A549 (cell line): ENCODE results near the gene SERPINE1. TPM values are rescaled to one million over a fixed set of nuclear protein-coding genes. Genes with fewer than 3 reads are reported as not detected.

Experiments used
- ATAC-seq, 2 experiments: fragments of 200-7000 bp in 1 of 2; fragments of >200 bp in 1 of 2; cut with Nextera tagmentation in 1 of 2; cut with Tn5 transposase in 1 of 2; 3 replicates each; pipeline versions ENCODE4 v1.8.0 to v1.9.1; 2018 to 2020; ENCODE audit warnings: mild to moderate bottlenecking in 1 of 2, moderate library complexity in 1 of 2
- CTCF ChIA-PET: fragments of 300-600 bp; sonication (Branson Sonifier 250); formaldehyde crosslinking; extraction: SDS; loops from one replicate; lab custom pipeline; 2021; ENCODE audit warnings: antibody characterized with exemption, inconsistent platforms; lab: Yijun Ruan, JAX
- POLR2A ChIA-PET: fragments of 350-600 bp; formaldehyde crosslinking; extraction: SDS; loops from one replicate; lab custom pipeline; 2021; ENCODE audit warnings: antibody characterized with exemption, inconsistent platforms; lab: Yijun Ruan, JAX
- DNase-seq, 2 experiments: peaks; one replicate each; pipeline versions ENCODE4 v3.0.0 to v3.0.0-alpha.2; 2011 to 2016; ENCODE audit warnings: low read depth in 1 of 2, low spot score in 1 of 2
- FAIRE-seq: peaks from 2 replicates; lab custom pipeline; 2011; peaks lifted over from hg19 to GRCh38; lab: Jason Lieb, UNC
- H3K27ac ChIP-seq, 2 experiments: fragments of >200 bp; sonication (Bioruptor Twin); formaldehyde crosslinking; 3 replicates each; pipeline ENCODE4 v1.5.1; 2016 to 2017
- H3K4me1 ChIP-seq: fragments of >200 bp; sonication (Bioruptor Twin); formaldehyde crosslinking; 3 replicates; pipeline ENCODE4 v1.6.1; 2016
- H3K4me2 ChIP-seq: fragments of >200 bp; sonication (Bioruptor Twin); formaldehyde crosslinking; 3 replicates; pipeline ENCODE4 v1.6.1; 2016
- H3K4me3 ChIP-seq: fragments of >200 bp; sonication (Bioruptor Twin); formaldehyde crosslinking; 3 replicates; pipeline ENCODE4 v1.5.1; 2016
- H3K9me3 ChIP-seq: fragments of >200 bp; sonication (Bioruptor Twin); formaldehyde crosslinking; 3 replicates; pipeline ENCODE4 v1.6.1; 2016
- BHLHE40 ChIP-seq: IDR thresholded peaks from 2 replicates; pipeline ENCODE4 v1.6.1; 2012; ENCODE audit warnings: low read depth, low read length, inconsistent platforms
- CHD2 ChIP-seq: fragments of 150-350 bp; IDR thresholded peaks from 2 replicates; pipeline ENCODE4 v1.6.1; 2014; ENCODE audit warnings: low read length; ENCODE audit not compliant: partially characterized antibody
- JUN ChIP-seq, 2 experiments: fragments of >200 bp; sonication (Bioruptor Twin); formaldehyde crosslinking; IDR thresholded peaks; 2 replicates in 1 of 2; 3 replicates in 1 of 2; pipeline ENCODE4 v1.6.1; 2016 to 2017
- JUNB ChIP-seq: fragments of >200 bp; sonication (Bioruptor Twin); formaldehyde crosslinking; IDR thresholded peaks from 2 replicates; pipeline ENCODE4 v1.6.1; 2016
- MYC ChIP-seq: IDR thresholded peaks from 2 replicates; pipeline ENCODE4 v1.6.1; 2012; ENCODE audit warnings: mild to moderate bottlenecking, inconsistent platforms, low read length, improper control_type of control experiment, borderline replicate concordance
- PHF8 ChIP-seq: fragments of 200-600 bp; sonication (generic); IDR thresholded peaks from 2 replicates; pipeline ENCODE4 v1.6.1; 2016; ENCODE audit warnings: low read depth, mild to moderate bottlenecking, antibody characterized with exemption, moderate library complexity, borderline replicate concordance
- POLR2A ChIP-seq: IDR thresholded peaks from 2 replicates; pipeline ENCODE4 v1.6.1; 2012; ENCODE audit warnings: mild to moderate bottlenecking, low read length
- RARB ChIP-seq: fragments of 250-450 bp; sonication (Bioruptor Pico); IDR thresholded peaks from 2 replicates; pipeline ENCODE4 v1.8.0; 2021; ENCODE audit warnings: mild to moderate bottlenecking, moderate library complexity
- RCOR1 ChIP-seq: fragments of 150-350 bp; IDR thresholded peaks from 2 replicates; pipeline ENCODE4 v1.6.1; 2014; ENCODE audit warnings: antibody characterized with exemption, low read length, low read depth
- RFX5 ChIP-seq: fragments of 450-650 bp; IDR thresholded peaks from 2 replicates; pipeline ENCODE4 v1.7.1; 2014; ENCODE audit warnings: antibody characterized with exemption, mild to moderate bottlenecking, moderate library complexity
- RNF2 ChIP-seq: fragments of 200-600 bp; sonication (generic); IDR thresholded peaks from 2 replicates; pipeline ENCODE4 v1.6.1; 2016; ENCODE audit warnings: low read depth, mild to moderate bottlenecking, antibody characterized with exemption, moderate library complexity, borderline replicate concordance
- TP53 ChIP-seq: fragments of 250-450 bp; sonication (Bioruptor Pico); IDR thresholded peaks from 2 replicates; pipeline ENCODE4 v1.5.0; 2021; ENCODE audit warnings: mild to moderate bottlenecking, moderate library complexity
- ZSCAN20 ChIP-seq: fragments of 250-450 bp; sonication (Bioruptor Pico); IDR thresholded peaks from 2 replicates; pipeline ENCODE4 v1.8.0; 2022; ENCODE audit warnings: mild to moderate bottlenecking, moderate library complexity
- WGBS: methylation state at CpG from one replicate; pipeline ENCODE4 v1.1.6; 2017; ENCODE audit errors: missing lambda C conversion rate; 5-methylcytosine and 5-hydroxymethylcytosine counted together
- polyA plus RNA-seq, 4 experiments: library from polyadenylated mRNA; depleted of rRNA in 3 of 4; stranded (reverse); fragments of >200 nt; fragmentation: RNase III in 1 of 4; extraction: RNeasy Plus Mini Kit Qiagen cat#74134 plus additional on column Dnase treatment in 1 of 4; gene quantifications; 2 replicates in 3 of 4; 3 replicates in 1 of 4; pipeline ENCODE4 v1.2.3, GENCODE V29; 2011 to 2017
- TF ChIP-seq, protein P1 (sequence below): IDR thresholded peaks from 2 replicates; pipeline ENCODE4 v1.6.1; 2012; ENCODE audit warnings: low read depth, borderline replicate concordance
- TF ChIP-seq, protein P2 (sequence below): IDR thresholded peaks from 2 replicates; pipeline ENCODE4 v1.6.1; 2012
- TF ChIP-seq, protein P3 (sequence below): IDR thresholded peaks from 2 replicates; pipeline ENCODE4 v1.6.1; 2012
- TF ChIP-seq, protein P4 (sequence below): fragments of >200 bp; sonication (Bioruptor Twin); formaldehyde crosslinking; IDR thresholded peaks from 3 replicates; pipeline ENCODE4 v1.6.1; 2016
- TF ChIP-seq, protein P5 (sequence below): fragments of 250-450 bp; sonication (Bioruptor Pico); IDR thresholded peaks from 2 replicates; pipeline ENCODE4 v1.5.0; 2020; ENCODE audit warnings: low read depth, mild to moderate bottlenecking, moderate library complexity

Gene SERPINE1
- polyA plus RNA-seq, 2 of the 4 experiments (the other 2 are of a cell fraction): 286 to 355 TPM

DNA sequence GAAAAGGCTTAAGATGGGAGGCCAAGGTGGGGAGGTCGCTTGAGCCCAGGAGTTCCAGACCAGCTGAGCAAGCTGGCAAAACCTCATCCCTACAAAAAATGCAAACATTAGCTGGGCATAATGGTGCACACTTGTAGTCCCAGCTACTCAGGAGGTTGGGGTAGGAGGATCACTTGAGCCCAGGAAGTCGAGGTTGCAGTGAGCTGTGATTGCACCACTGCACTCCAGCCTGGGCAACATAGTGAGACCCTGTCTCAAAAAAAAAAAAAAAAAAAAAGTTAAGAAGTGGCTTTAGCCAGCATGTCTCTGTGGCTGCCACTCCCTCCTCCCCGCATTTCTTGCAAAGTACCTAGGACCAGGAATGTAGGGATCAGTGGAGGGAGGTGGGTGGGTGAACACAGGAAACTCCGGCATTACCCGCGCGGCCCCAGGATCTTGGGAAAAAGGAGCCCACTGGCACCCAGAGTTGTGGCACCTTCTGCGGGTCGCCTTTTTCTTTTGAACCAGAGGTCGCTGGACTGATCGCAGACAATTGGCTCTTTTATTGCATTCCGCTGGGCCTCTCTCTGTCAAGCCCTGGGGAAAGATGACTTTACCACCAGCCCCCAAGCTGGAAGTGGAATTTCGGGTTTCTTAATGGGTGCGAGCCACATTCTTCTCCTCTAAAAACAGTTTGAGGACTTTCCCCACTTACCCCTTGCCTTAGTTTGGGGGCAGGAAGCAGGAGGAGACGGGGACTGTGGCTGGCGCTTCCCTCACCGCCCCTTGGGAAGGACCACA is 35.0 kb downstream of the SERPINE1 start:
- peak overlapping the region; percentile 74 to 83; a peak in 5 of 6 replicates for H3K27ac ChIP-seq
- peak overlapping the region; percentile 98 for H3K4me2 ChIP-seq
- WGBS: 80% methylated on average over 17 of the region's 17 CpGs
- H3K9me3 ChIP-seq: no peaks in the 10 kb centered on the region
- TF ChIP-seq, protein P1, sequence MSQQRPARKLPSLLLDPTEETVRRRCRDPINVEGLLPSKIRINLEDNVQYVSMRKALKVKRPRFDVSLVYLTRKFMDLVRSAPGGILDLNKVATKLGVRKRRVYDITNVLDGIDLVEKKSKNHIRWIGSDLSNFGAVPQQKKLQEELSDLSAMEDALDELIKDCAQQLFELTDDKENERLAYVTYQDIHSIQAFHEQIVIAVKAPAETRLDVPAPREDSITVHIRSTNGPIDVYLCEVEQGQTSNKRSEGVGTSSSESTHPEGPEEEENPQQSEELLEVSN: no peak
- TF ChIP-seq, all 56 proteins: peak for 0
- DNase-seq (no peak), FAIRE-seq (no peak), ATAC-seq (no peak)
- ChIA-PET CTCF (interaction anchor here (0.8 to 16.1 kb wide), 6 partner anchors 9 to 121 kb away, joined by 3 to 235 read pairs (median 6); no protein-coding TSS in a partner anchor), POLR2A (interaction anchor here (1.4 kb wide), 1 partner anchor 12 kb away, joined by 4 read pairs; no protein-coding TSS in a partner anchor)
- Histone ChIP-seq H3K4me3 (0 out of 3 replicates have a peak overlapping the region, but pooled peaks have one; percentile 54), H3K4me1 (peaks cover 70% of the 10 kb centered on the region)

DNA sequence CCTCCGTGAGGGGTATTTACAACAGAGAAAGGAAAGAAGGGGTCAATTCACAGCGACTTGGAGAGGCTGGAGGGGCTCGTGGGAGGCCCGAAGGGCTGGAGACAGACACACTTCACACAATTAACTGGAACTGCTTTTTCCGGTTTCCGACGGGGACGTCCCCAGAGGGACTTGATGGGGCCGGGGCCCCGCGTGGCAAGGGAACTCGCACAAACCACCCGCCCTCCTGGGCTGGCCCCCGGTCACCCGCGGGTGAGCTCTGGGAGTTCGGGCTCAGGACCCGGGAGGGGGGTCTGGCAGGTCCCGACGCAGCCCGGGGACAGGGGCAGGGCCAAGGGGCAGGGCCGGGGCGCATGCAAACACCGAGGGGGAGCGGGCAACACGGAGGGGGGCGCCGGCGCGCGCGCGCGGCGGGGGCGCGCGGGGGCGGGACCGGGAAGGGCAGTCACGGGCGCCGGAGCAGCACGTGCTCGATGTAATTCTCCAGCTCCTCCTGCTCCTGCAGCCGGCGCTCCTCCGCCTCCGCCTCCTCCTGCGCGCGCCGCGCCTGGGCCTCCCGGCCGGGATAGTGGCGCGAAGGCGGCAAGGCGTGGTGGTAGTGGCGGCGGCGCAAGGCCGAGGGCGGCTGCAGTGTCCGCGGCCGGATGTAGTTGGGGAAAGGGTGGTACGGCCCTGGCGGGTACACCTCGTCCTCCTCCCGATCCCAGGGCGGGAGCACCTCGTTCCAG is 35.8 kb downstream of the SERPINE1 start:
- peaks cover 75% of the 10 kb centered on the region for H3K4me1 ChIP-seq

DNA sequence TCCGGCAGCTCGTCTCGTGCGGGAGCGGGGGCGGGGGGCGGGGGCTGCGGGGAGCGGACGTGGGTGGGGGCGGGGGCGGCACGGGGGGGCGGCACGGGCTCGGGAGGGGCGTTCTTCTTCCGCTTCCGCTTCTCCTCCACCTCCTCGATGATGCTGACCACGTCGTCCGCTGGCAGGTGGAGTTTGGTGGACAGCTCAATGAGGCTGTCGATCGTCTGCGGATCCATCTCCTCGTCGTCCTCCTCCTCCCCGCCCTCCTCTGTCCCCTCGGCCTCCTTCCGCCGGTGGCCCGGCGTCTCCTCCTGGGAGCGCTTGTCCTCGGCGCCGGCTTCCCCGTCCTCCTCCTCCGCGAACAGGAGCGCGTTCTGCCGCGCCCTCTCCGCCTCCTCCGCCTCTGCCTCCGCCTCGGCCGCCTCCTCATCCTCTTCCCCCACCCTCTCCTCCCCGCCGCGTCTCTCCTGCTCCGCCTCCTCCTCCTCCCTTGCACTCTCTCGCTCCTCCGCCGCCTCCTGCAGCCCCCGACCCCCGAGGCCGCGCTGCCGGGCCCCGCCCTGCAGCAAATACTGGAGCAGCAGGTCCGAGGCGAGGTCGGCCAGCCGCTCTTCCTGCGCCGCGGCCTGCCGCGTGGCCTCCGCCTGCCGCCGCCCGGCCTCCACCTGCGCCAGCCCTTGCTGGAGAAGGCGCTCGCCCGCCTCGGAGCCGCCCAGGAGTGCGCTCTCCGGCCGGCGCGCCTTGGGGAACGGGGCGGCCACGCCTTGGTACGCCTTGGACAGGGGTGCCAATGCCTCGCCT is 36.6 kb downstream of the SERPINE1 start:
- ChIA-PET CTCF (interaction anchor here (1.2 to 16.1 kb wide), 2 partner anchors 16 to 22 kb away, joined by 4 to 235 read pairs; no protein-coding TSS in a partner anchor), POLR2A (interaction anchor here (0.6 to 2.4 kb wide), 4 partner anchors 10 to 19 kb away, joined by 3 to 16 read pairs (median 6); no protein-coding TSS in a partner anchor)
- H3K4me1 ChIP-seq: peaks cover 83% of the 10 kb centered on the region
- TF ChIP-seq RFX5: no peak
- TF ChIP-seq TP53 (CRISPR knock-in tag): no peak
- no peak for TF ChIP-seq PHF8
- TF ChIP-seq ZSCAN20 (CRISPR knock-in tag): no peak
- TF ChIP-seq, protein P2, sequence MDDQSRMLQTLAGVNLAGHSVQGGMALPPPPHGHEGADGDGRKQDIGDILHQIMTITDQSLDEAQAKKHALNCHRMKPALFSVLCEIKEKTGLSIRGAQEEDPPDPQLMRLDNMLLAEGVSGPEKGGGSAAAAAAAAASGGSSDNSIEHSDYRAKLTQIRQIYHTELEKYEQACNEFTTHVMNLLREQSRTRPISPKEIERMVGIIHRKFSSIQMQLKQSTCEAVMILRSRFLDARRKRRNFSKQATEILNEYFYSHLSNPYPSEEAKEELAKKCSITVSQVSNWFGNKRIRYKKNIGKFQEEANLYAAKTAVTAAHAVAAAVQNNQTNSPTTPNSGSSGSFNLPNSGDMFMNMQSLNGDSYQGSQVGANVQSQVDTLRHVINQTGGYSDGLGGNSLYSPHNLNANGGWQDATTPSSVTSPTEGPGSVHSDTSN: 0 out of 2 replicates have a peak, but pooled peaks have one; percentile 18
- TF ChIP-seq JUN (IDR thresholded peaks at IDR 0.05): peak in 1 of 2 experiments; percentile 62; a peak in 3 of 5 replicates
- no peak for TF ChIP-seq CHD2
- TF ChIP-seq, protein P3, sequence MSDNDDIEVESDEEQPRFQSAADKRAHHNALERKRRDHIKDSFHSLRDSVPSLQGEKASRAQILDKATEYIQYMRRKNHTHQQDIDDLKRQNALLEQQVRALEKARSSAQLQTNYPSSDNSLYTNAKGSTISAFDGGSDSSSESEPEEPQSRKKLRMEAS: no peak; the same call in 1 of the 2 replicates
- TF ChIP-seq MYC: no peak
- no peak for FAIRE-seq
- peak overlapping the region; percentile 74 to 83 for H3K27ac ChIP-seq
- peak; percentile 14 to 27; a peak in 5 of 6 replicates for ATAC-seq
- peak overlapping the region; percentile 98 for H3K4me2 ChIP-seq
- 1% methylated on average over 30 of the region's 92 CpGs for WGBS
- peak overlapping the region; percentile 54 for H3K4me3 ChIP-seq
- no peaks in the 10 kb centered on the region for H3K9me3 ChIP-seq
- DNase-seq: peak in 1 of 2 experiments; percentile 67

More for the DNA sequence above, 35.8 kb downstream of the SERPINE1 start:
- POLR2A ChIA-PET: interaction anchor here (1.0 to 1.4 kb wide), 2 partner anchors 11 to 20 kb away, joined by 3 to 4 read pairs; no protein-coding TSS in a partner anchor
- TF ChIP-seq, protein P4, sequence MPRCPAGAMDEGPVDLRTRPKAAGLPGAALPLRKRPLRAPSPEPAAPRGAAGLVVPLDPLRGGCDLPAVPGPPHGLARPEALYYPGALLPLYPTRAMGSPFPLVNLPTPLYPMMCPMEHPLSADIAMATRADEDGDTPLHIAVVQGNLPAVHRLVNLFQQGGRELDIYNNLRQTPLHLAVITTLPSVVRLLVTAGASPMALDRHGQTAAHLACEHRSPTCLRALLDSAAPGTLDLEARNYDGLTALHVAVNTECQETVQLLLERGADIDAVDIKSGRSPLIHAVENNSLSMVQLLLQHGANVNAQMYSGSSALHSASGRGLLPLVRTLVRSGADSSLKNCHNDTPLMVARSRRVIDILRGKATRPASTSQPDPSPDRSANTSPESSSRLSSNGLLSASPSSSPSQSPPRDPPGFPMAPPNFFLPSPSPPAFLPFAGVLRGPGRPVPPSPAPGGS: no peak
- TF ChIP-seq BHLHE40 (peak; percentile 47), RCOR1 (no peak), RARB (CRISPR knock-in tag) (no peak), JUNB (no peak), RNF2 (peak; percentile 44; the same call in 1 of the 2 replicates), POLR2A (no peak), MYC (no peak)
- TF ChIP-seq, protein P3: peak; percentile 88
- TF ChIP-seq, protein P1: peak; percentile 94
- TF ChIP-seq, protein P5, sequence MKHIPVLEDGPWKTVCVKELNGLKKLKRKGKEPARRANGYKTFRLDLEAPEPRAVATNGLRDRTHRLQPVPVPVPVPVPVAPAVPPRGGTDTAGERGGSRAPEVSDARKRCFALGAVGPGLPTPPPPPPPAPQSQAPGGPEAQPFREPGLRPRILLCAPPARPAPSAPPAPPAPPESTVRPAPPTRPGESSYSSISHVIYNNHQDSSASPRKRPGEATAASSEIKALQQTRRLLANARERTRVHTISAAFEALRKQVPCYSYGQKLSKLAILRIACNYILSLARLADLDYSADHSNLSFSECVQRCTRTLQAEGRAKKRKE (CRISPR knock-in tag): no peak
- ATAC-seq (peak; percentile 4 to 12; a peak in 3 of 6 replicates), DNase-seq (peak in 1 of 2 experiments; percentile 70), FAIRE-seq (no peak)
- H3K4me2 ChIP-seq: peak overlapping the region; percentile 98
- WGBS: 67% methylated on average over 17 of the region's 74 CpGs
- CTCF ChIA-PET: interaction anchor here (1.2 to 16.1 kb wide), 5 partner anchors 8 to 120 kb away, joined by 3 to 235 read pairs (median 8); no protein-coding TSS in a partner anchor
- H3K27ac ChIP-seq: peak overlapping the region; percentile 74 to 83
- no peaks in the 10 kb centered on the region for H3K9me3 ChIP-seq
- H3K4me3 ChIP-seq: peak overlapping the region; percentile 54
